ENCODE results near the gene PXMP4. TPM values are rescaled to one million over a fixed set of nuclear protein-coding genes. Genes with fewer than 3 reads are reported as not detected.

PXMP4 gene
- total RNA-seq, 1 donor from 2014 or later: 5.4 TPM

DNA sequence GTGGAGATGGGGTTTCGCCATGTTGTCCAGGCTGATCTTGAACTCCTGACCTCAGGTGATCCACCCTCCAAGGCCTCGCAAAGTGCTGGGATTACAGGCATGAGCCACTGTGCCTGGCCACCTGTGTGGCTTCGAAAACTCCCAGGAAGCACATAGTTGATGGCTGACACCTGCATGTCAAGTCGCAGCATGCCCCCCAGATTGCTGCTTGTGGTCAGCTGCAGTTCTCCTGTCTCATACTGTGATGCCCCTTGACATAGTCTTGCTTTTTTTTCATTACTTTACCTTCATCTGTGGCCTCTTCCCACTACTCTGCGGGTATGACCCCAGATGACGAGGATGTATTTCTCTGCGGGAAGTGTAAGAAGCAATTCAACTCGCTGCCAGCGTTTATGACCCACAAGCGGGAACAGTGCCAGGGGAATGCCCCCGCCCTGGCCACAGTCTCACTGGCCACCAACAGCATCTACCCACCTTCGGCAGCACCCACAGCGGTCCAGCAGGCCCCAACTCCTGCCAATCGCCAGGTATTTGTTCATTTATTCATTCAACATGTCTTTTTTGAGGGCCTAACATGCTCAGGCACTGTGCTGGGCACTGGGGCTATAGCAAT lies 24.8 kb upstream of the PXMP4 start:
- Mint-ChIP-seq H3K27me3 (no peaks in the 10 kb centered on the region), H3K4me3 (no peak overlapping the region), H3K36me3 (ENCODE audit: low read depth) (peaks cover 7% of the 10 kb centered on the region), H3K27ac (no peak overlapping the region), H3K4me1 (peaks cover 2% of the 10 kb centered on the region), H3K9me3 (no peaks in the 10 kb centered on the region)
- intact Hi-C loops (cut with micrococcal nuclease): no loop called here
- DNase-seq: no peak

DNA sequence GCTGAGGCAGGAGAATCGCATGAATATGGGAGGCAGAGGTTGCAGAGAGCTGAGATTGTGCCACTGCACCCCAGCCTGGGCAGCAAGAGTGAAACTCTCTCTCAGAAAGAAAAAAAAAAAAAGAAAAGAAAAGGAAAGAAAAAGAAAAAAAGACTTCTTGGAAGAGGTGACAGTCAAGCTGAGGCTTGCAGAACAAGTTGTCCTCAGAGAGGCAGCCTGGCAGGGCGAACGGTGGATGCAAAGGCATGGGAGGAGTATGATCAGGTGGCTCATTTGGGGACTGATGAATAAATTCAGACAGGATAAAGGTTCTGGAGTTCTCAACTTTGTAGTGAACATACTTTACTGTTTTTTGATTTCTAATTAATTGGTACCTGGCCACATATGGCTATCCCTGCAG lies 24.1 kb upstream of the PXMP4 start:
- no peak overlapping the region for H3K4me3 Mint-ChIP-seq
- intact Hi-C loops (cut with micrococcal nuclease): no loop called here
- no peak for DNase-seq
- H3K4me1 Mint-ChIP-seq: peaks cover 2% of the 10 kb centered on the region
- H3K27me3 Mint-ChIP-seq: no peaks in the 10 kb centered on the region
- H3K9me3 Mint-ChIP-seq: no peaks in the 10 kb centered on the region
- no peak overlapping the region for H3K27ac Mint-ChIP-seq
- peaks cover 7% of the 10 kb centered on the region for H3K36me3 Mint-ChIP-seq (ENCODE audit: low read depth)

DNA sequence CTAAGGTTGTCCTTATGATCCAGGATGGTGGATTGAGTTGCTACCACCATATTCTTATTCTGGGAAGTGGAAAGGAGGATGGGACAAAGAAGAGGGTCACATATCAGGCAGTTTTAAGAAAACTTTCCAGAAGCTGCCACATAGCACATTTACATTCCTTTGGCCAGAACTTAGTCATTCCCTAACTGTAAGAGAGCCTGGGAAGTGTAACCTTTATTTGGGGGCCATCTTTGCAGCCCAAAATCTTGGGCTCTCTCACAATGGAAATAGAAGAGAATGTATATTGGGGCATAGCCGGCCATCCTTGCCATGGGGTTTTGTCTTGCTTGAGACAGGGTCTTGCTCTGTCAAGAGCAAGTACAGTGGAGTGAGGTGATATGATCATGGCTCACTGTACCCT lies 20.1 kb upstream of the PXMP4 start:
- Mint-ChIP-seq H3K36me3 (ENCODE audit: low read depth) (peaks cover 16% of the 10 kb centered on the region), H3K27me3 (no peaks in the 10 kb centered on the region), H3K9me3 (peaks cover 9% of the 10 kb centered on the region)

GRCh38 chr20:33739493-33739892 lies 19.4 kb upstream of the PXMP4 start:
- intact Hi-C loops (cut with micrococcal nuclease): no loop called here
- Mint-ChIP-seq H3K4me1 (peaks cover 3% of the 10 kb centered on the region), H3K27ac (no peak overlapping the region), H3K9me3 (peaks cover 9% of the 10 kb centered on the region), H3K36me3 (ENCODE audit: low read depth) (peaks cover 16% of the 10 kb centered on the region), H3K4me3 (no peak overlapping the region), H3K27me3 (no peaks in the 10 kb centered on the region)
- DNase-seq: no peak

More for the DNA sequence above, 20.1 kb upstream of the PXMP4 start:
- Mint-ChIP-seq H3K4me3 (no peak overlapping the region), H3K27ac (no peak overlapping the region), H3K4me1 (peaks cover 3% of the 10 kb centered on the region)
- intact Hi-C loops (cut with micrococcal nuclease): no loop called here
- no peak for DNase-seq

DNA sequence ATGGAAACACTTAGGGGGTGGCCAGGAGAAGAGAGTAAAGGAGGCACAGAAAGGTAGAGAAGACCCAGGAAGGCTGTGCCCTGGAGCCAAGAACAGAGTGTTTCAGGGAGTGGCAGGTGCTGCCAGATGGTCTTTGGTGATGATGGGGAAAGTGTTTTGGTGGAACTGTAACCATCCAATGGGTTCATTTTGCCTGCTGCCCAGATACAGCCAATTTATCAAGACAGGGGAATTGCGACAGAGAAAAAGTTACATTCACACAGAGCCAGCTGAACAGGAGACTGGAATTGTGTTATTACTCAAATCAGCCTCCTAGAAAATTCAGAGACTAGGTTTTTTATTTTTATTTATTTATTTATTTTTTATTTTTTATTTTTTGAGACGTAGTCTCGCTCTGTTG lies 16.9 kb upstream of the PXMP4 start:
- no peak overlapping the region for H3K27ac Mint-ChIP-seq
- no peaks in the 10 kb centered on the region for H3K27me3 Mint-ChIP-seq
- peaks cover 9% of the 10 kb centered on the region for H3K9me3 Mint-ChIP-seq
- H3K36me3 Mint-ChIP-seq (ENCODE audit: low read depth): peaks cover 16% of the 10 kb centered on the region
- intact Hi-C loops (cut with micrococcal nuclease): no loop called here
- H3K4me1 Mint-ChIP-seq: peaks cover 19% of the 10 kb centered on the region
- DNase-seq: no peak
- no peak overlapping the region for H3K4me3 Mint-ChIP-seq

DNA sequence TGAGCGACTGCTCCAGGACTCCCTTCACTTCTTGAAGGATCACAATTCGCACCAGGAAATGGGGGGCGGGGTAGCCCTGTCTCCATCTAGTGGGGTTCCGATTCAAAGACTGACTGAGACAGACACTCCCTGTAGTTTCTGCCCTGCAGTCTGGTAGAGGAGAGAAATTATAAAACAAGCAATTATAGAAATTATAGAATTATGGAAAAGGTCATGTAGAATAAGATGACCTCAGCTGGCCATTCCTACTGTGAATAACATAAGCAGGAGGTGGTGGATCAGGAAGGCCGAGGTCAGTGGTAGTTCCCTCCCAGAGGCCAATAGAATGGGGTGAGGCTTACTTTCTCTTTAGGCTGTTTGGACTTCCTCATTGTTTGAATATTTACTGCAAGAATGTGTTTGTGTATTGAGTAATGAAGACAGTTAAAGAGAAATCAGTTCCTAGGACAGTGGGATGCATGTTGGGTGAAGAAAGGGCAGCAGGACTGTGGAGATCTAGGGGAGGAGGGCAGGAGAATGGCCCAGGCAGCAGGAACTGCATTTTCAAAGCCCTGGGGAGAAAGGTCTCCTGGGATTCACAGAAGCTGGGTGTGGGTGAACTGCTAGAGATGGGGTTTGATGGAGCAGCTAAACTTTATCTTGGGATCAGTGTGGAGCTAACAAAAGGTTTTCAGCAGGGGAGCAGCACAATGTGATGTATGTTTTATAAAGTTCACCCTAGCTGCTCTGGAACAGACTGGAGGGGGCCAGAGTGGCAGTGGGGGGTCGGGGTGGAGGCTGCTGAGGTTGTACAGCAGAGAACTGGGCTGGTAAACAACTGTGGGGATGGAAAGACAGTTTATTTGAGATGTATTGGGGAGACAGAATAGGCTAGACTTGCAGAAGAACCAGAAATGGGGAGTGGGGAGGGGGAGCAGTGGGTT lies 13.8 kb upstream of the PXMP4 start:
- Mint-ChIP-seq H3K9me3 (peaks cover 9% of the 10 kb centered on the region), H3K27ac (peak overlapping the region; percentile 0), H3K4me3 (peak overlapping the region; percentile 88), H3K27me3 (no peaks in the 10 kb centered on the region), H3K4me1 (peaks cover 27% of the 10 kb centered on the region), H3K36me3 (ENCODE audit: low read depth) (peaks cover 16% of the 10 kb centered on the region)
- no peak for DNase-seq
- intact Hi-C loops (cut with micrococcal nuclease): loop anchor here (2.0 kb wide), 3 partner anchors 39 to 259 kb away; partner anchors contain the start of genes CHMP4B and RALY

DNA sequence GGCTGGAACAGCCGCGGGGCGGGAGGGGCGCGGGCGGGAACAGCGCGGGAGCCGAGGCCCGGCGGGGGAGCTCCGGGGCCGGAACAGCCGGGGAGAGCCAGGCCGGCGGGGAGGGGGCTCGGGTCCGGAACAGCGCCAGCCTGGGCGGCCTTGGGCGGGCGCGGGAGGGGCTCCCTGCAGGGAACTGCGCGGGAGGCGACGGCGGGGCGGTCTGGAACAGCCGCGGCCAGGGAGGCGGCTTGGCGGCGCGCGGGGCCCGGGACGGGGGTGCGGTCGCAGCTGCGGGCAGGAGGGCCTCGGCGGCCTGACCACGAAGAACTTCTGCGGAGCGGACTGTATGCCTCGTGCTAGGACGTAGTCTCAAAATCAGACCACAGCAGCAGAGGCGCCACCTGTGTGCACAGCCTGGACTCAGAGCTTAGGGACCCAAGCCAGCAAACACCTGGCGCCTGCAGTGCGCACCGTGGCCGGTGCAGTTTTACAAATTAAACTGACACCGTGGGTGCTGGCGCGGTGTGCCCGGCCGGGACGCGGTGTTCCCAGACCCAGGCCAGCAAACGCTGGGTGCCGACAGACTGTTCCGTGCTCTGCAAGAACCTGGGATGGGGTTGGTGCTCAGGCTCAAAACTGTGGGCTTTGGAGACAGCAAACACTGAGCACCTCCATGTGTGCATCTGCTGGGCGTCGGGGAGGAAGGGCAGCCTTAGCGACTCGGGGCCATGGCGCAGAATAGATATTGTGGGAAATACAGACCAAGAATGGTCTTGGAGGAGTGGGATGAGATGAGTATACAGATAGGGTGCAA lies 12.3 kb upstream of the PXMP4 start:
- H3K4me3 Mint-ChIP-seq: peak overlapping the region; percentile 88
- intact Hi-C loops (cut with micrococcal nuclease): loop anchor here (1.0 to 2.0 kb wide), 5 partner anchors 12 to 260 kb away; partner anchors contain the start of genes CHMP4B, PXMP4 and RALY

DNA sequence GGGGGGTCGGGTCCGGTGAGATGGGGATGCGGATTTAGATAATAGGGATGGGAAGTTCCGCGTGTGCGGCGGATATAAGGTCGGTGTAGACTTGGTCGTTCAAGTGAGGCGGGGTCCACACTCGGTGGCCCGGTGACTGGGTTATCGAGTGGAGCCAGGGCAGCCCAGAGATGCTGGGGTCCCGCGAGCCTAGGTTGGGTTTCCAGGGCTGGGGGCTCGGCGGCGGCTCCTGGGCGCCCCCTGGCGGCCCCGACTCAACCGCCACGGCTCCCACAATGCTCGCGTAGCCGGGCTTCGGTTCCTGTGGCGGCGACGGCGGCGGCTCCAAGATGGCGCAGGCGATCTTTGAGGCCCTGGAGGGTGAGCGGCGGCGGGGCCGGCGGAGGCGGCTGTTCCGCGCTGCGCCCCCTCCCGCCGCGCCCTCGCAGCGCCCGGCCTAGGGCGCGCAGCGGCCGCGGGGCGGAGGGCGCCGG lies 11.6 kb upstream of the PXMP4 start, which contains the start of gene ZNF341:
Gene ZNF341 (plus strand): TSS at position 304 of the 473 bp plus-strand sequence. CDS start 26 bp downstream, at position 330.
- intact Hi-C loops (cut with micrococcal nuclease): loop anchor here (1.0 to 2.0 kb wide), 7 partner anchors 11 to 274 kb away; partner anchors contain the start of genes C20orf144, CHMP4B, PXMP4 and RALY
- Mint-ChIP-seq H3K9me3 (peaks cover 6% of the 10 kb centered on the region), H3K4me1 (peaks cover 27% of the 10 kb centered on the region), H3K4me3 (peak within 1 kb of the TSS; percentile 88), H3K27ac (peak within 1 kb of the TSS; percentile 96), H3K27me3 (no peaks in the 10 kb centered on the region), H3K36me3 (ENCODE audit: low read depth) (peaks cover 8% of the 10 kb centered on the region)
- peak; percentile 97 for DNase-seq

More for the DNA sequence above, 12.3 kb upstream of the PXMP4 start:
- Mint-ChIP-seq H3K27ac (peak overlapping the region; percentile 85), H3K27me3 (no peaks in the 10 kb centered on the region), H3K36me3 (ENCODE audit: low read depth) (peaks cover 11% of the 10 kb centered on the region), H3K9me3 (peaks cover 9% of the 10 kb centered on the region), H3K4me1 (peaks cover 27% of the 10 kb centered on the region)
- DNase-seq: no peak

DNA sequence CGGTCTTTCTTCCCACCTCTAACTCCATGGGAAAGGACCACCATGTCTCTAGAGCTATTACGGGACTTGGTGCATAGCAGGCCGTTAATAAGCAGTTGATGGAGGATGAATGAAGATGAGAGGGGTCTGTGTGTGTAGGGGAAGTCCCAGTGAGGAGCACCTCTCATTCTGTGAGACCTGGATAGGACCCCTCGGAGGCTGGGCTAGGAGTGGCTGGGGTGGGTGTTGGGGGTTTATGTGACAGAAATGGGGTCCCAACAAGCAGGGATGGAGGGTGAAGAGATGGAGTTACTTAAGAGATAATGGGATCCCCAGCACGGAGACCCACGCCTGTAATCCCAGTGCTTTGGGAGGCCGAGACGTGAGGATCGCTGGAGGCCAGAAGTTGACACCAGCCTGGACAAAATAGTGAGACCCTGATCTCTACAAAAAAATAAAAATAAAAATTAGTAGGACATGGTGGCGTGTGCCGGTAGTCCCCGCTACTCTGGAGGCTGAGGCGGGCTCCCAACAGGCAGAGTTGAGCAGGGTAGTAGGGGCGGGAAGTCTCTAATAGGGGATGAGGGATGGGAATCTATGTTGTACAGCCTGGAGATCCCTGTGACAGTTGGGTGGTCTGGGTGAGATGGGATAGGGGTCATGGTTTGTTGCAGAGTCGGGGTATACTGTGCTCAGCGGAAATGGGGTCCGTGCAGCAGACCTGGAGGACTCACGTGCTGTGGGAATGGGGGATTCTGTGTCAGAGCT lies 11.0 kb upstream of the PXMP4 start:
- H3K27ac Mint-ChIP-seq: peak overlapping the region; percentile 96
- intact Hi-C loops (cut with micrococcal nuclease): loop anchor here (1.0 to 2.0 kb wide), 2 partner anchors 68 to 274 kb away; partner anchors contain the start of gene C20orf144
- peak; percentile 62 for DNase-seq
- peaks cover 3% of the 10 kb centered on the region for H3K9me3 Mint-ChIP-seq
- H3K36me3 Mint-ChIP-seq (ENCODE audit: low read depth): peaks cover 5% of the 10 kb centered on the region
- no peaks in the 10 kb centered on the region for H3K27me3 Mint-ChIP-seq
- H3K4me3 Mint-ChIP-seq: peak overlapping the region; percentile 87
- H3K4me1 Mint-ChIP-seq: peaks cover 27% of the 10 kb centered on the region

DNA sequence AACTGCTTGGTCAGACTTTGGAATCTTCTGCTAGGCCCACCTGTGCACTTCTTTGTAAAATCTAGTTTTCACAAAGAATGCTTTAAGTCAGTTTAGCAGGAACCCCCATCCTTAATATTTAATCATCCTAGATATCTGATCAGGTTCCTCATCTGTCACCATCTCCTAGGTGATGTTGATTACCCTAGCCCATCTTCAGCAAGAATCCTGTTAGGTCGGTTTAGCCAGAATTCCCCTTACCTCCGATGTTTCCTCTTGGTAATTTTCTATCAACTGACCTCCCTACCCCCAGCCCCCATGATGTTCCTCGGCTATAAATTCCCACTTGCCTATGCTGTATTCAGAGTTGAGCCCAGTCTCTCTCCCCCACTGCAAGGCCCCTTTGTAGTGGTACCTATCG lies 9.0 kb upstream of the PXMP4 start:
- no peaks in the 10 kb centered on the region for H3K9me3 Mint-ChIP-seq
- no peak overlapping the region for H3K27ac Mint-ChIP-seq
- H3K4me1 Mint-ChIP-seq: peaks cover 22% of the 10 kb centered on the region
- H3K36me3 Mint-ChIP-seq (ENCODE audit: low read depth): no peaks in the 10 kb centered on the region
- intact Hi-C loops (cut with micrococcal nuclease): no loop called here
- H3K4me3 Mint-ChIP-seq: no peak overlapping the region
- H3K27me3 Mint-ChIP-seq: no peaks in the 10 kb centered on the region
- no peak for DNase-seq

DNA sequence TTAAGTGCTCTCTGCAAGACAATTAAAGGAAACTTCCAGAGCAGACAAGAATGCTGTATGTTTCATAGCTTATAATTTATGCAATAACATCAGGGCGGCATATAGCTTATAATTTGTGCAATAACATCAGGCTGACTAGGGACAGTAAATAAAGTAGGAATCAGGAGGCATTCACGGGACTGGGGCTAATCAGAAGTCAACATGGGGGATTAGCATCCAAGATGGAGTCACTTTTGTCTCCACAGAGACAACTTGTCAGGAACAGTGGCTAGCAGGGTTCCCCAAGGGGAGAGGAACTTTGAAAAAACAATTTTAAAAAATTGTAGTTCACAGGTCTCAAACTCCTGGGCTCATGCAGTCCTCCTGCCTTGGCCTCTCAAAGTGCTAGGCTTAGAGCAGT lies 8.4 kb upstream of the PXMP4 start:
- no peak overlapping the region for H3K4me3 Mint-ChIP-seq
- DNase-seq: no peak
- H3K27me3 Mint-ChIP-seq: no peaks in the 10 kb centered on the region
- H3K4me1 Mint-ChIP-seq: peaks cover 15% of the 10 kb centered on the region
- no peaks in the 10 kb centered on the region for H3K36me3 Mint-ChIP-seq (ENCODE audit: low read depth)
- no peaks in the 10 kb centered on the region for H3K9me3 Mint-ChIP-seq
- intact Hi-C loops (cut with micrococcal nuclease): no loop called here
- H3K27ac Mint-ChIP-seq: no peak overlapping the region

- intact Hi-C loops (cut with micrococcal nuclease): no loop called here
- DNase-seq: no peak
- Mint-ChIP-seq H3K36me3 (ENCODE audit: low read depth) (no peaks in the 10 kb centered on the region), H3K4me3 (no peak overlapping the region), H3K4me1 (peaks cover 12% of the 10 kb centered on the region), H3K9me3 (no peaks in the 10 kb centered on the region), H3K27ac (no peak overlapping the region), H3K27me3 (no peaks in the 10 kb centered on the region)
These were observed 7.7 kb upstream of the PXMP4 start for GRCh38 chr20:33727806-33728205.

DNA sequence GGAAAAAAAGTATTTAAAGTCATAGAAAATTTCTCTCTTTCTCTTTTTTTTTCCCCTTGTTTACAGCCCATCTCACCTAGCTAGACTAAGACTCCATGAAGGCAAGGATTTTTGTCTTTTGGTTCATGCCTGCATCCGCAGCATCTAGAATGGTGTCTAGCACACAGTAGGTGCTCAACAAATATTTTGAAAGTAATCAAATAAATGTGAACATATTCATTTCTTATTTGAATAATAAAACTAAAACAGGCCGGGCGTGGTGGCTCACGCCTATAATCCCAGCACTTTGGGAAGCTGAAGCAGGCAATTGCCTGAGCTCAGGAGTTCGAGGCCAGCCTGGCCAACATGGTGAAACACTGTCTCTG lies 7.0 kb upstream of the PXMP4 start:
- Mint-ChIP-seq H3K4me1 (peaks cover 8% of the 10 kb centered on the region), H3K27me3 (no peaks in the 10 kb centered on the region), H3K27ac (no peak overlapping the region), H3K4me3 (no peak overlapping the region), H3K9me3 (no peaks in the 10 kb centered on the region), H3K36me3 (ENCODE audit: low read depth) (no peaks in the 10 kb centered on the region)
- no peak for DNase-seq
- intact Hi-C loops (cut with micrococcal nuclease): no loop called here
